IMR-90 (cell line): Measurements from ENCODE around the gene MEGF8. TPM values are rescaled to one million over a fixed set of nuclear protein-coding genes. Genes with fewer than 3 reads are reported as not detected.

Source experiments
- ATAC-seq: fragments of 200-7000 bp; cut with Tn5 transposase; 2 replicates; pipeline ENCODE4 v1.9.1; 2020; ENCODE audit warnings: low read depth, mild to moderate bottlenecking, moderate library complexity
- BruUV-seq: library from RNA; stranded (reverse); fragments of 400-500 nt; replicated peaks from 2 replicates; lab custom pipeline; 2021; lab: Mats Ljungman, UMichigan
- CTCF ChIA-PET: fragments of 300-600 bp; formaldehyde crosslinking; extraction: SDS; loops from one replicate; lab custom pipeline; 2021; ENCODE audit warnings: antibody characterized with exemption; lab: Yijun Ruan, JAX
- POLR2A ChIA-PET: fragments of 300-600 bp; sonication (Branson Sonifier 250); formaldehyde crosslinking; loops from one replicate; lab custom pipeline; 2022; ENCODE audit warnings: antibody characterized with exemption; ENCODE audit not compliant: unreplicated experiment; lab: Charles Lee
- DNase-seq: peaks from one replicate; pipeline ENCODE4 v3.0.0; 2013
- H2AFZ ChIP-seq: replicated peaks from 2 replicates; pipeline ENCODE3; 2013; ENCODE audit warnings: low read length, mild to moderate bottlenecking; ENCODE audit not compliant: poor library complexity
- H2AK5ac ChIP-seq: 2 replicates; pipeline ENCODE4 v1.6.1; 2013; ENCODE audit warnings: low read depth, low read length, inconsistent platforms
- H2AK9ac ChIP-seq: replicated peaks from 2 replicates; pipeline ENCODE3; 2013; ENCODE audit warnings: mild to moderate bottlenecking, low read depth, low read length, moderate library complexity; ENCODE audit not compliant: poor library complexity
- H2BK120ac ChIP-seq: 2 replicates; pipeline ENCODE4 v1.6.1; 2013; ENCODE audit warnings: low read depth, low read length, inconsistent platforms
- H2BK15ac ChIP-seq: 3 replicates; pipeline ENCODE4 v1.6.1; 2013; ENCODE audit warnings: low read depth, low read length, inconsistent platforms
- H2BK20ac ChIP-seq: 2 replicates; pipeline ENCODE4 v1.6.1; 2013; ENCODE audit warnings: low read depth, mild to moderate bottlenecking, inconsistent platforms, low read length, moderate library complexity
- H2BK5ac ChIP-seq: 2 replicates; pipeline ENCODE4 v1.6.1; 2013; ENCODE audit warnings: mild to moderate bottlenecking, low read depth, low read length, inconsistent platforms; ENCODE audit not compliant: poor library complexity, severe bottlenecking
- H3K14ac ChIP-seq: replicated peaks from 2 replicates; pipeline ENCODE4 v1.6.1; 2013; ENCODE audit warnings: low read depth, low read length, inconsistent platforms
- H3K18ac ChIP-seq: 2 replicates; pipeline ENCODE4 v1.6.1; 2013; ENCODE audit warnings: low read depth, low read length, control low read depth
- H3K23ac ChIP-seq: 2 replicates; pipeline ENCODE4 v1.6.1; 2013; ENCODE audit warnings: low read depth, low read length, inconsistent platforms
- H3K27ac ChIP-seq: 2 replicates; pipeline ENCODE4 v1.5.1; 2013; ENCODE audit warnings: mild to moderate bottlenecking, control low read depth, low read length; ENCODE audit not compliant: insufficient read depth
- H3K27me3 ChIP-seq: 2 replicates; pipeline ENCODE4 v1.6.1; 2013; ENCODE audit warnings: low read length; ENCODE audit not compliant: control insufficient read depth, insufficient read depth
- H3K36me3 ChIP-seq: 2 replicates; pipeline ENCODE4 v1.6.1; 2013; ENCODE audit warnings: low read length, mixed read lengths; ENCODE audit not compliant: control insufficient read depth, insufficient read depth
- H3K4ac ChIP-seq: 2 replicates; pipeline ENCODE4 v1.6.1; 2013; ENCODE audit warnings: low read depth, low read length, inconsistent platforms
- H3K4me1 ChIP-seq: 2 replicates; pipeline ENCODE4 v1.6.1; 2013; ENCODE audit warnings: low read length, mixed read lengths; ENCODE audit not compliant: control insufficient read depth, insufficient read depth
- H3K4me2 ChIP-seq: 2 replicates; pipeline ENCODE4 v1.6.1; 2013; ENCODE audit warnings: low read depth, mild to moderate bottlenecking, control low read depth, low read length, moderate library complexity
- H3K4me3 ChIP-seq: 2 replicates; pipeline ENCODE4 v1.5.1; 2013; ENCODE audit warnings: low read depth, mild to moderate bottlenecking, control low read depth, low read length, moderate library complexity; ENCODE audit not compliant: insufficient read depth
- H3K56ac ChIP-seq: 2 replicates; pipeline ENCODE4 v1.6.1; 2013; ENCODE audit warnings: low read length, inconsistent platforms; ENCODE audit not compliant: insufficient read depth; ENCODE audit errors: extremely low read depth
- H3K79me1 ChIP-seq, 2 experiments: 2 replicates each; pipeline ENCODE4 v1.6.1; 2013; ENCODE audit warnings: low read length in 2 of 2, inconsistent platforms in 1 of 2, low read depth in 1 of 2
- H3K9ac ChIP-seq: 2 replicates; pipeline ENCODE4 v1.6.1; 2013; ENCODE audit warnings: low read depth, low read length, control low read depth
- H3K9me1 ChIP-seq: 2 replicates; pipeline ENCODE4 v1.6.1; 2013; ENCODE audit warnings: low read length, inconsistent platforms; ENCODE audit not compliant: insufficient read depth
- H3K9me3 ChIP-seq: 2 replicates; pipeline ENCODE4 v1.6.1; 2013; ENCODE audit warnings: low read length; ENCODE audit not compliant: control insufficient read depth, insufficient read depth
- H4K20me1 ChIP-seq: 2 replicates; pipeline ENCODE4 v1.6.1; 2013; ENCODE audit warnings: low read length, inconsistent platforms; ENCODE audit not compliant: insufficient read depth
- H4K5ac ChIP-seq: 2 replicates; pipeline ENCODE4 v1.6.1; 2013; ENCODE audit warnings: mild to moderate bottlenecking, low read depth, low read length, control low read depth
- H4K8ac ChIP-seq, 2 experiments: 2 replicates each; pipeline ENCODE4 v1.6.1; 2013; ENCODE audit warnings: low read depth in 2 of 2, low read length in 2 of 2, control low read depth in 1 of 2, inconsistent platforms in 1 of 2
- H4K91ac ChIP-seq: 2 replicates; pipeline ENCODE4 v1.6.1; 2013; ENCODE audit warnings: low read depth, low read length, inconsistent platforms; ENCODE audit not compliant: insufficient read depth
- CHD1 ChIP-seq: IDR thresholded peaks from 2 replicates; pipeline ENCODE4 v1.6.1; 2012; ENCODE audit warnings: low read depth, low read length, improper control_type of control experiment
- ELK1 ChIP-seq: fragments of 150-350 bp; IDR thresholded peaks from 2 replicates; pipeline ENCODE4 v1.6.1; 2016; ENCODE audit warnings: low read depth, mild to moderate bottlenecking, low read length, moderate library complexity, borderline replicate concordance
- FOS ChIP-seq: fragments of 150-350 bp; IDR thresholded peaks from 2 replicates; pipeline ENCODE4 v1.6.1; 2016; ENCODE audit warnings: low read depth, low read length
- MAFK ChIP-seq: IDR thresholded peaks from 2 replicates; pipeline ENCODE4 v1.6.1; 2012; ENCODE audit warnings: low read depth, low read length, improper control_type of control experiment
- MAZ ChIP-seq: IDR thresholded peaks from 2 replicates; pipeline ENCODE4 v1.6.1; 2012; ENCODE audit warnings: low read depth, mild to moderate bottlenecking, low read length, improper control_type of control experiment, moderate library complexity, borderline replicate concordance
- NFE2L2 ChIP-seq: fragments of 150-350 bp; IDR thresholded peaks from 2 replicates; pipeline ENCODE4 v1.6.1; 2016; ENCODE audit warnings: low read depth, mild to moderate bottlenecking, low read length
- POLR2A ChIP-seq: IDR thresholded peaks from 2 replicates; pipeline ENCODE4 v1.6.1; 2012; ENCODE audit warnings: mild to moderate bottlenecking, low read depth, low read length
- RAD21 ChIP-seq: IDR thresholded peaks from 2 replicates; pipeline ENCODE4 v1.6.1; 2012; ENCODE audit warnings: low read length, improper control_type of control experiment
- RCOR1 ChIP-seq: IDR thresholded peaks from 2 replicates; pipeline ENCODE4 v1.6.1; 2012; ENCODE audit warnings: mild to moderate bottlenecking, low read length, improper control_type of control experiment; ENCODE audit not compliant: insufficient replicate concordance
- RFX5 ChIP-seq: IDR thresholded peaks from 2 replicates; pipeline ENCODE4 v1.8.0; 2012; ENCODE audit warnings: low read depth, mild to moderate bottlenecking, low read length, moderate library complexity
- SMC3 ChIP-seq: fragments of 150-350 bp; IDR thresholded peaks from 2 replicates; pipeline ENCODE4 v1.6.1; 2016; ENCODE audit warnings: low read depth, mild to moderate bottlenecking, antibody characterized with exemption, low read length, moderate library complexity
- USF2 ChIP-seq: fragments of 150-350 bp; IDR thresholded peaks from 2 replicates; pipeline ENCODE4 v1.6.1; 2017; ENCODE audit warnings: mild to moderate bottlenecking, antibody characterized with exemption, low read length, low read depth
- WGBS, 2 experiments: methylation state at CpG; one replicate each; pipeline versions ENCODE4 v1.1.5 to v1.1.7; 2013; ENCODE audit warnings: missing lambda C conversion rate in 2 of 2; ENCODE audit not compliant: insufficient read length in 1 of 2; ENCODE audit errors: extremely low coverage in 2 of 2; 5-methylcytosine and 5-hydroxymethylcytosine counted together
- dilution Hi-C: fragments of 300-500 bp; cut with HindIII; formaldehyde crosslinking; loops from one replicate; pipeline ENCODE4 v1.14.3; 2018; ENCODE audit warnings: low sequenced_read_pairs; ENCODE audit not compliant: unreplicated experiment
- in situ Hi-C: fragments of 300-500 bp; cut with MboI; formaldehyde crosslinking; loops from 3 replicates; pipeline ENCODE4 v1.14.3; 2019; ENCODE audit warnings: low sequenced_read_pairs, inconsistent platforms, mixed read lengths
- intact Hi-C: fragments of 100-400 bp; cut with micrococcal nuclease; formaldehyde crosslinking; loops from 2 replicates; pipeline ENCODE4 v1.10.0; 2022
- polyA plus RNA-seq, 3 experiments: library from polyadenylated mRNA; depleted of rRNA; stranded (reverse); fragments of >200 nt; gene quantifications; 2 replicates each; pipeline ENCODE4 v1.2.3, GENCODE V29; 2012; ENCODE audit warnings: low replicate concordance in 1 of 3
- total RNA-seq: library from RNA; depleted of rRNA; stranded (reverse); fragments of >200 nt; gene quantifications from 2 replicates; pipeline ENCODE4 v1.2.3, GENCODE V29; 2012

MEGF8 gene
- total and polyA plus RNA-seq, 2 of the 4 experiments (the other 2 are of a cell fraction), result 2.3 to 12.5 TPM

DNA sequence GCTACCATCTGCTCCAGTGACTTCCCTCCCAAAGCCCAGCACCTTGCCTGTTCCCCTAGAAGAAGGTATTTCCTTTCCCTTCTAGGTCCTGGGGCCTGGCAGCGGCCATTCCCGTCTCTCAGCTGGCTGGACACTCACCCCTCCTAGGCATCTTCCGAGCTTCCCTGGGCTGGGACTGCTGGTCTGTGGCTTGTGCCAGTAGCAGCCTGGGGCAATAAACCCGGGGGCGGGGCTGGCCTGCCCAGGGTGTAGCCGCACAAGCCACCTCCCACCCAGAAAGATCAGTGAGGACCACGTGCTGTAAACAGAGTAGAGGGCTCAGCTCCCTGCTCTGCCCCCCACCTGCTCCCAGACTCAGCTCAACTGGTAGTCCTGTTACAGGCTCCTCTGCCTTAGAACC lies 86.8 kb downstream of the MEGF8 start:
- H3K4me2 ChIP-seq, result no peak overlapping the region
- no peak overlapping the region for H2BK5ac ChIP-seq
- POLR2A ChIA-PET, result no interaction called here
- 0 out of 2 replicates have a peak, but pooled peaks cover 2% of the 10 kb centered on the region for H3K9me1 ChIP-seq
- H3K14ac ChIP-seq, result no peak overlapping the region
- H3K9me3 ChIP-seq, result no peaks in the 10 kb centered on the region
- no peaks in the 10 kb centered on the region for H3K27me3 ChIP-seq
- TF ChIP-seq RAD21 (no peak), USF2 (no peak), POLR2A (no peak), NFE2L2 (no peak), RFX5 (no peak), MAFK (no peak), RCOR1 (no peak), ELK1 (no peak), FOS (no peak), SMC3 (no peak), MAZ (no peak), CHD1 (no peak)
- H3K4ac ChIP-seq, result no peak overlapping the region
- no peak overlapping the region for H3K56ac ChIP-seq
- H4K5ac ChIP-seq, result no peak overlapping the region
- ATAC-seq (peak; percentile 63), DNase-seq (no peak)
- no peak overlapping the region for H4K91ac ChIP-seq
- H4K20me1 ChIP-seq, result peaks cover 9% of the 10 kb centered on the region
- H3K27ac ChIP-seq, result no peak overlapping the region
- no peak overlapping the region for H3K18ac ChIP-seq
- peaks cover 1% of the 10 kb centered on the region; the same call in 1 of the 2 replicates for H3K36me3 ChIP-seq
- H2AFZ ChIP-seq, result no peak overlapping the region
- 50% methylated on average over 4 of the region's 7 CpGs; no CpG with 5 or more reads in 1 of the 2 experiments for WGBS, 2 experiments
- dilution Hi-C loops, result no loop called here
- H3K4me1 ChIP-seq, result no peaks in the 10 kb centered on the region
- intact Hi-C loops, result no loop called here
- H4K8ac ChIP-seq, result no peak overlapping the region
- no peaks in the 10 kb centered on the region; a peak in 1 of 4 replicates for H3K79me1 ChIP-seq
- H2AK9ac ChIP-seq, result peak overlapping the region; percentile 42
- no peak overlapping the region for H3K4me3 ChIP-seq
- H3K9ac ChIP-seq, result no peak overlapping the region
- no peak overlapping the region for H2BK20ac ChIP-seq
- CTCF ChIA-PET, result no interaction called here
- no peak overlapping the region for H2BK120ac ChIP-seq
- H3K23ac ChIP-seq, result no peak overlapping the region
- H2AK5ac ChIP-seq, result no peak overlapping the region
- no TSS peak for BruUV-seq
- no peak overlapping the region for H2BK15ac ChIP-seq
- in situ Hi-C loops, result no loop called here
